HFFc6 (cell line): ENCODE data around the gene TENT4B. TPM values are rescaled to one million over a fixed set of nuclear protein-coding genes. Genes with fewer than 3 reads are reported as not detected.

Experiments used
- DNase-seq: peaks from one replicate; pipeline ENCODE4 v3.0.0-alpha.2; 2018
- H3K27ac Mint-ChIP-seq: 2 replicates; pipeline ENCODE4 v1.8.0; 2020; ENCODE audit warnings: mild to moderate bottlenecking, mixed read lengths
- H3K27me3 Mint-ChIP-seq: 2 replicates; pipeline ENCODE4 v1.8.0; 2021; ENCODE audit warnings: mild to moderate bottlenecking, moderate library complexity, mixed read lengths; ENCODE audit not compliant: insufficient read depth
- H3K36me3 Mint-ChIP-seq: 2 replicates; pipeline ENCODE4 v1.8.0; 2021; ENCODE audit warnings: low read depth, mixed read lengths
- H3K4me1 Mint-ChIP-seq: 2 replicates; pipeline ENCODE4 v1.8.0; 2020; ENCODE audit warnings: low read depth, mixed read lengths
- H3K4me3 Mint-ChIP-seq: 2 replicates; pipeline ENCODE4 v1.8.0; 2020; ENCODE audit warnings: mild to moderate bottlenecking, moderate library complexity, mixed read lengths
- H3K9me3 Mint-ChIP-seq: 2 replicates; pipeline ENCODE4 v1.8.0; 2020; ENCODE audit warnings: mild to moderate bottlenecking, mixed read lengths
- total RNA-seq, 6 experiments: library from RNA; stranded (reverse); fragmentation: NEBNext Ultra II Directional; extraction: Animal tissue kit (Norgen Biotek cat#: 25700); gene quantifications; 2 replicates in 1 of 6; 3 replicates in 5 of 6; pipeline ENCODE4 v1.2.3, GENCODE V29; 2021
- TF ChIP-seq, protein P1 (sequence below): fragments of 200-600 bp; sonication (generic); IDR thresholded peaks from 2 replicates; pipeline ENCODE4 v1.5.0; 2021; ENCODE audit warnings: antibody characterized with exemption, mild to moderate bottlenecking

The TENT4B gene
- total RNA-seq, 6 experiments from 2014 or later = 19.4 to 23.0 (median 21.6) TPM

DNA sequence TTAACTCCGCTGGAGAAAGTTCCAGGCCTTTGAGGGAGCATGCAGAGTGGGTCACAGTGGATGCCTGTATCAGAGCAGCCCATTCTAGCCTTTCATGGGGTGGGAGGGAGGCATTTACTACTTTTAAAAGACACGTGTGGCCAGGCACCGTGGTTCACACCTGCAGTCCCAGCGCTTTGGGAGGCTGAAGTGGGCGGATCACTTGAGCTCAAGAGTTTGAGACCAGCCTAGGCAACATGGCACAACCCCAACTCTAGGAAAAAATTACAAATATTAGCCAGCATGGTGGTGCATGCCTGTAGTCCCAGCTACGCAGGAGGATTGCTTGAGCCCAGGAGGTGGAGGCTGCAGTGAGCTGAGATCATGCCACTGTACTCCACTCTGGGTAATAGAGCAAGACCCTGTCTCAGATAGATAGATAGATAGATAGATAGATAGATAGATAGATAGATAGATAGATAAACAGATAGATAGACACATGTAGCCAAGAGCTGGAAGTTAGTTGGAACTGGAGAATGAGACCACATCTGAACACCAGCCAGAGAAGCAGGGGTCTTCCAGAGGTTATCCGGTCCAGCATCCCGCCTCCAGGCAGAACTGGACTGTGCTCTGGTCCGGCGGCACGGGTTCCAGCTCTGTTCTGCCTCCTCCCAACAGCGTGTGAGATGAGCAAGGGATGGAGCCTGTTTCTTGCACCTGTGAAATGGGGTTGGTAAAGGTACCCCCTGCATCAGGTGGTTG is 116.8 kb downstream of the TENT4B start:
- Mint-ChIP-seq H3K4me3 (no peak overlapping the region), H3K27me3 (peaks cover 6% of the 10 kb centered on the region; the same call in 1 of the 2 replicates), H3K27ac (no peak overlapping the region), H3K4me1 (peaks cover 29% of the 10 kb centered on the region), H3K9me3 (no peaks in the 10 kb centered on the region), H3K36me3 (no peaks in the 10 kb centered on the region)
- DNase-seq = no peak
- TF ChIP-seq, protein P1, sequence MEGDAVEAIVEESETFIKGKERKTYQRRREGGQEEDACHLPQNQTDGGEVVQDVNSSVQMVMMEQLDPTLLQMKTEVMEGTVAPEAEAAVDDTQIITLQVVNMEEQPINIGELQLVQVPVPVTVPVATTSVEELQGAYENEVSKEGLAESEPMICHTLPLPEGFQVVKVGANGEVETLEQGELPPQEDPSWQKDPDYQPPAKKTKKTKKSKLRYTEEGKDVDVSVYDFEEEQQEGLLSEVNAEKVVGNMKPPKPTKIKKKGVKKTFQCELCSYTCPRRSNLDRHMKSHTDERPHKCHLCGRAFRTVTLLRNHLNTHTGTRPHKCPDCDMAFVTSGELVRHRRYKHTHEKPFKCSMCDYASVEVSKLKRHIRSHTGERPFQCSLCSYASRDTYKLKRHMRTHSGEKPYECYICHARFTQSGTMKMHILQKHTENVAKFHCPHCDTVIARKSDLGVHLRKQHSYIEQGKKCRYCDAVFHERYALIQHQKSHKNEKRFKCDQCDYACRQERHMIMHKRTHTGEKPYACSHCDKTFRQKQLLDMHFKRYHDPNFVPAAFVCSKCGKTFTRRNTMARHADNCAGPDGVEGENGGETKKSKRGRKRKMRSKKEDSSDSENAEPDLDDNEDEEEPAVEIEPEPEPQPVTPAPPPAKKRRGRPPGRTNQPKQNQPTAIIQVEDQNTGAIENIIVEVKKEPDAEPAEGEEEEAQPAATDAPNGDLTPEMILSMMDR = no peak

DNA sequence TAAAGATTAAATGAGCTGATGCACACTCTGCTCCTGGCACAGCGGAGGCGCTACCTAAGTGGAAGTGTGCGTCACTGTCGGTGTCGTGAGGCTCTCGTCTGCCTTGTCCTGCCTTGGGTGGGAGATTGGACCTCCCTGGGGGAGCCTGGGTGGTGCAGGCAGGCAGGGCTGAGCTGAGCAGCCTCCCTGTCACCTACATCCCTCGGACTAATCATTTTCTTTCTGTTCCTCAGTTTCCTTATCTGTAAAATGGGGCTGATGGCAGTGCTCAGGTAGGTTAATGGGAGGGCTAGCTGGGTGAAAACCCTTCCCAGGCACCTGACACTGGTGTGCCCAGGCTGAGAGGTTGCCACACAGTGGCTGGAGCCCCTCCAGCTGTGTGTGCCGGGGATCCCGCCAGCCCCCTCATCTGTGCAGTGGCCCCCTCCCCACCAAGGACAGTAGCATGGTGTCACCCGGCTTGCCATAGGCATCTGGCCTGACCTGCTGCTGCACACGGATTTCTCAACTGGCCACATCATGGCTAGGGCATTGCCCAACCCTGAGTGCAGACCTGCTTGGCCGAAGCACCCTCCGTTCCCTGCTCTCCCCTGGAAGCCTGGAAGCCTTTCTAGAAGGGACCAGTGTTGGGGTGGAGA is 117.5 kb downstream of the TENT4B start:
- no peak overlapping the region for H3K27ac Mint-ChIP-seq
- no peak overlapping the region for H3K4me3 Mint-ChIP-seq
- no peak for DNase-seq
- H3K27me3 Mint-ChIP-seq = peaks cover 4% of the 10 kb centered on the region; the same call in 1 of the 2 replicates
- H3K4me1 Mint-ChIP-seq = peaks cover 22% of the 10 kb centered on the region
- no peaks in the 10 kb centered on the region for H3K9me3 Mint-ChIP-seq
- H3K36me3 Mint-ChIP-seq = no peaks in the 10 kb centered on the region
- TF ChIP-seq, protein P1 = no peak

DNA sequence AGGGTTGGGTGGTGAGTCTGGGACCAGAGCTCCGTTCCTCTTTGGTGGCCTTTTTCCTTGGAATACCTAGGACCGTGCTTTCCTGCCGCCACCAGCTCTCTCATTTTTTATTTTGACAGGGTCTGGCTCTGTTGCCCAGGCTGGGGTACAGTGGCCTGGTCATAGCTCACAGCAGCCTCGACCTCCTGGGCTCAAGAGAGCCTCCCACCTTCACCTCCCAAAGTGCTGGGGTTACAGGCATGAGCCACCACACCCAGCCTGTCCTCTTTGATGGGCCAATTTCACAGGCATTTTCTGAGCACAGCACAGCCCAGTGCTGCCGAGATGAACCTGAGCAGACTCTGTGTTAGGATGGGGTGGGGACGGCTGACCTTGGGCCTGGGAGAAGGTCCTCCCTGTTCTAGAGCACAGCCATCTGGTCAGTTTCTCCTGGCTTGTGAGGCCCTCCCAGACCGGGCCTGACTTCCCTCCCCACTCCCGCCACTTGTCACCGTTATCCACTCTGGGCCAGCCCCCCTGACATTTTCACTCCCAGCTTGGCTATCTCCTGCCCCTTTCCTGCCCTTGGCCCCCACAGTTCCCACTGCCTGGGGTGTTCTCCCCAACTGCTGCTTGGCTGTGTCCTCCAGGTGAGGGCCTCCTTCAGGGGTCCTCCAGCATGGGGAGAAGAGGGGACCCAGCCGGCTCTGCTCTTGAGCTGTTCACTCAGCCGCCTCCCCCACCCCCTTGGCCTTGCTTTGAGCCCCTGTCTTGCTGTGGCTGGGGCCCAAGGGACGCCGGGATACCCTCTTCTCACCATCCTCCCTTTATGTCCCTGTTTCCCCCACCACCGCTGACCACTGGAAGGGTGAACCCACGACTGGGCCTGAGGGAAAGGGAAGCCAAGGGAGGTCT is 118.3 kb downstream of the TENT4B start:
- DNase-seq = no peak
- Mint-ChIP-seq H3K4me1 (peaks cover 15% of the 10 kb centered on the region), H3K27me3 (peaks cover 4% of the 10 kb centered on the region; the same call in 1 of the 2 replicates), H3K36me3 (no peaks in the 10 kb centered on the region), H3K4me3 (no peak overlapping the region), H3K9me3 (no peaks in the 10 kb centered on the region), H3K27ac (no peak overlapping the region; the same call in 1 of the 2 replicates)
- TF ChIP-seq, protein P1 = no peak

DNA sequence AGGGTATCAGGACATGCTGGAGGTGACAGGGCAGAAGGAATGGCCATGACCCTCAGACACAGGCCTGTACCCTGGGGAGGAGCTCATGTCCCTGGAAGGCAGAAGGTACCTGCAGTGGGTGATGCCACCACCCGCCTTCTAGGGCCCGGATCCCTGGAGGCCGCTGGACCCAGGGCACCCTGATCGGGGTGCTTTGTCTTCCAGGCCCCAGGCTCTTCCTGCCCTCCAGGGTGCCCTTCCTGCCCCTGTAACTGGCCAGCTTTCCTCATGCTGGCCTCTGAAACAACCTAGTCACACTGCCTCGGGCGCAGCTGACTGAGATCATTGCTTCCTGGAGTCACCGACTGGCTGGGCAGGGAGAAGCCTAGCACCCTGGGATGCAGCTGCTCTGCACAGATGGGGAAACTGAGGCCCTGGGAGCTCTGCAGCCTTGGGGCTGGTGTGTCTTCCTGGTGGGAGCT is 119.0 kb downstream of the TENT4B start:
- H3K4me1 Mint-ChIP-seq = peaks cover 7% of the 10 kb centered on the region
- H3K9me3 Mint-ChIP-seq = no peaks in the 10 kb centered on the region
- TF ChIP-seq, protein P1 = no peak
- no peak for DNase-seq
- peaks cover 2% of the 10 kb centered on the region; the same call in 1 of the 2 replicates for H3K27me3 Mint-ChIP-seq
- no peak overlapping the region for H3K4me3 Mint-ChIP-seq
- H3K27ac Mint-ChIP-seq = no peak overlapping the region
- H3K36me3 Mint-ChIP-seq = 0 out of 2 replicates have a peak, but pooled peaks cover 1% of the 10 kb centered on the region

DNA sequence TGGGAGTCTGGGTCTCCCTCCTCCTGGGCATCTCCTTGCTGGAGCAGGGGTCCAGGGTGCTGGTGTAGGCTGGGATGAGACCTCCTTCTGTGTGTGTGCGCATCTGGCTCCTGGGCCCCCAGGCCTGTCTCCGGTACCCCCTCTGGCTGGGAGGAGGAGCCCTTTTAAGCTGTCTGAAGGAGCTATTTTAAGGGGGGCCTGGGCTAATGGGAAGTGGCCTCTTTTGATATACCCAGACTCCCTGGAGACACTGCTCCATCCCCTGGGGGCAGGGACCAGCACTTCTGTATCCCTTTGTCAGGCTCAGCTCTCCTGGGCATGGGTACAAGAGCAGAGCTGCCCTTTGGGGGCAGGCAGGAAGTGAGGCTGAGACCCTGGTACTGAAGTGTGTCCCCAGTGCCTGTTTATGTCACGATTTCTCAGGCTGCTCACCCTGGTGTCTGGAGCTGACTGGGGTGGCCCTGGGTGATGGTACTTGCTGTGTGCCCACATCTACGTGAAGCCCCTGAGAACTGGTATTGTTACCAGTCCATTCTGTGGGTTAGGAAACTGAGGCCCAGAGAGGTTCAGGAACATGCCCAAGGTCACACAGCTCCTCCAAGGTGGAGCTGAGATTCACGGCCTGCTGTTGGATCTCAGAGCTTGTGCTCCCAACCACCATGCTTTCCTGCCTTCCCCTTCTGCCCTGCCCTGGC is 119.7 kb downstream of the TENT4B start:
- H3K9me3 Mint-ChIP-seq = no peaks in the 10 kb centered on the region
- peaks cover 1% of the 10 kb centered on the region; the same call in 1 of the 2 replicates for H3K27me3 Mint-ChIP-seq
- peaks cover under 1% of the 10 kb centered on the region; the same call in 1 of the 2 replicates for H3K4me1 Mint-ChIP-seq
- no peak for DNase-seq
- H3K4me3 Mint-ChIP-seq = no peak overlapping the region
- TF ChIP-seq, protein P1 = no peak
- H3K36me3 Mint-ChIP-seq = peaks cover 5% of the 10 kb centered on the region; the same call in 1 of the 2 replicates
- no peak overlapping the region for H3K27ac Mint-ChIP-seq
